ENCODE results near the gene FARSB.

FARSB gene

DNA sequence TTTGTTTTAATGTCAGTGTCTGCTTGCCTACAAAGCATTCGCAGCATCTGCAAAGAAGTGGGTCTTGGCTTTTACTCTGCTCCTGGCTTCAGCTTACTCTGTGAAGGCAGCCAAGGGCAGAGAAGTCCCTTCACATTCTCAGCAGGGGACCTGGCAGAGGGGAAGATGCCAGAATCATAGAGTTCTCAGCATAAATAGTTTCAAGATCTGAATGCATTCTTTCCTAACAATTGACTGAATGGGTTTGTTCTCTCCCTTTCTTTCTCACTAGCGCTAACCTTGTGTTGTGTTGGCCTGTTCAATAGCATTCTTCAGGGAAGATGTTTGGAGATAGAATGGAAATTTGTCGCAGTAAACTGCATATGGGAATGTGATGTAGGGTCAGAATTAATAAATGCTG, 106.9 kb downstream of the FARSB start:
- DNase-seq (ENCODE audit: low read depth): no peak

DNA sequence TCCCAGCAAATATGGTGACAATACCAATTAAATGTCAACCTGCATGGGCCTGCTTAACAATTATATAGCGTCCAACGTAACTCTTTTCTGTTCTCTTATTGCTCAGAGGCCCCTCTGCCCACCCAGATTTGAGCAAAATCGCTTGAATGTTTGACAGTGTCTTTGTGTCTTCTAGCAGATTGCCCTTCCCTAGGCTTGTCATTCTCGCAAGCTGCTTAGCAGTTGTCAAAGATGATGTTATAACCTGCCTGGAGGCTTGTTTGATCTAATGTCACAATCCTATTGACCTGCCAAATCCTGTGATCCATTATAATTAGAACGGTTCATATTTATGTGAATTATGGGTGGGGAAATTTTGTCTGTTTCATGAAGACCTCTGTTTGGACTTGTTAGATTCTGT, 108.8 kb downstream of the FARSB start:
- no peak for DNase-seq (ENCODE audit: low read depth)

DNA sequence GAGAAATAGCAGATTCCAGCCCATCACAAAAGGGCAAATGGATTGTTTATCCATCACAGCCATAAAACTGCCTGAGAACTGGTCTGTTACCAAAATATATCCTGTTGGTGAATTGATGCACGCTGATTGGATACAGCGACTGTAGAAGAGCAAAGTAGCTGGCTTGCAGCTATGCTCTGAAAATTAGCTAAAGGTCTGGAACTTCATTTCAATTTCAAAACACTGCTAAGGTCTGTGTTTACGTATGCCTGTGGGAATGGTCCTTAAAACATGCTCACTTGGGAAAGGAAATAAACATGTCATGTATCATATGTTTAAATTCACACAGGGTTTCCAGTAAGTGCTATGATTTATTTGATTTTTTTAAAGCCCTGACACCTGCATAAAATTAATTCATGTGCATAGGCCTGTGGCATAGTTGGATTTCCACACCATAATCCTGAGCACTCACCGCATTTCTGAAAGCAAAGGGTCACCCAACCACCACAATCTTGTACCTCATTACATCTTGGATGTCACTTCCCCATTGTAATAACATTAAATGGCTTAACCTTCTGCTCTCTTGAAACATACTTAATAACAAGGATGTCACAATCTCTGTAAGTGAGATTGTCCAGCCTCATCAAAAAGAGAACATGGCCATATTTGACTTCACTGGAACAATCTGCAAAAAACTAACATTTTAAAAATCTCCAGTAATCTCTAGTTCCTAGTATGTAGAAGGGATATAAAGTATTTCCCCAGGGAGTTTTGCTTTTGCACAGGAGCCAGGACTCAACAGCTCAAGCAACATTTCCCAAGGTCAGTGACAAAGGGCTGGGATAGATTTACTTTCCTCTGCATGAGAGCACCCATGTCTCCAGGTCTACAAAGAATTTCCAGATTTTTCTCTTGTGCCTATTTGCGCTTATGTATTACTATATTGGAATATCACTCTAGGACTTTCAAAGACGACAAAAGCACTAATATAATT, 109.8 kb downstream of the FARSB start:
- DNase-seq (ENCODE audit: low read depth): no peak

DNA sequence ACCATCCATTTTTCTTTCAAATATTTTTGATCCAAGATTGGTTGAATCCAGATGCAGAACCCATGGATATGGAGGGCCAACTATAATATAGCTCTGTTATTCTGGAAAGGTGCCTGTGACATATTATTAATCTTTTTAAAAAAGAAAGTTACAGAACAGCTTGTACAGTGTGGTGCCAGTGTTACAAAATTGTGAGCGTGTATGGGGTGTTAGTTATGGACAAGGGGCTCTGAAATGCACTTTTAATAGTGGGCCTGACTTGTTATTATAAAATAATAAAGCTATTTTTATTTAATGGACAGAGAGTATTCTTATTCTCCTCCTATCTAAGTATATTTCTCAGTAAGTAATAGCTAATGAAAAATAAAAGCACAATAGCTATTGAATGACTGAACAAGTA, 111.2 kb downstream of the FARSB start:
- DNase-seq (ENCODE audit: low read depth): no peak

DNA sequence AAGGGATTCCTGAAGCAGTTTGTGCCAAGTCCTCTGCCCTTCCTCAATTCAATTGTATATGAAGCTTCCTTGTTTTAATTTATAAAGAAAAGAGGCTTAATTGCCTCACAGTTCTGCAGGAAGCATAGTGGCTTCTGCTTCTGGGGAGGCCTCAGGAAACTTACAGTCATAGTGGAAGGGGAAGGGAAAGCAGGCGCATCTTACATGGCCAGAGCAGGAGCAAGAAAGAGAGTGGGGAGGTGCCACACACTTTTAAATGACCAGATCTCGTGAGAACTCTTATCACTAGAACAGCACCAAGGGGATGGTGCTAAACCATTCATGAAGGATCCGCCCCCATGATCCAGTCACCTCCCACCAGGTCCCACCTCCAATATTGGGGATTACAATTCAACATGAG, 117.4 kb downstream of the FARSB start:
- no peak for DNase-seq (ENCODE audit: low read depth)

DNA sequence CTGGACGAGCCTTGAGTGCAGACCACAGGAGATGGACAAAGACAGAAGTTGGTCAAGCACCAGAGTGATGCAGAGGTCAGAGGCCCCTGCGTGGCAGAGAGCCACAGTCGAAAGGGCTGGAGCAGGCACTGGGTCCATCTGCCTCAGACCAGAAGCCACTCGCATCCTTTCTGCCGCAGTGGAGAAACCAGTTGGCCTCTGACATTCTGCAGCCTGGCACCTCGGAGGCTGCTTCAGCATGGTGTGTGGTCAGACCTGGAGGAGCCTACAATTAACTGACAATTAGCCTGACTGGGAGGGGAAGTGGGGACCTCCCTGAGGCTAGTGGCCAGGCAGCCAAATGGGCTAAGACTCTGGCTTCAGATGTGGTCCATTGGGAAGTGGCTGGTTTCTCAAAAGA, 120.4 kb downstream of the FARSB start:
- DNase-seq (ENCODE audit: low read depth): no peak

DNA sequence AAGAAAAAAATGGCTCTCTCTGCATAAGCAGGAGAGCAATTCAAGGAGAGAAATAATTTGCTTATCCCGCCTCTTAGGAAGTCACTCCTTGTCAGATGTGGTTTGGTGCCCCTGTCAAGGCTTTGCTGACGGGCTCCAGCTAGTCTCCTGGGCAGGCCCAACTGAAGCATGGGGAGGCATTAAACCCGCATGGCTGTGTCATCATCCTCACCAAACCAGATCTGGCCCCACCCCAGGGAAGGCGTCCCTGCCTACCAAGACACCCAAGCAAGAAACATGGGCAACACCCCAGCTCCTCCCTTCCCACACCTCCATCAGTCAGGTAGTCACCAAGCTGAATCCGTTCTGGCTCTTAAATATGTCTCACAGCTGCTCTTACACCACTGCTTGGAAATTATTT, 123.6 kb downstream of the FARSB start:
- DNase-seq (ENCODE audit: low read depth): no peak

DNA sequence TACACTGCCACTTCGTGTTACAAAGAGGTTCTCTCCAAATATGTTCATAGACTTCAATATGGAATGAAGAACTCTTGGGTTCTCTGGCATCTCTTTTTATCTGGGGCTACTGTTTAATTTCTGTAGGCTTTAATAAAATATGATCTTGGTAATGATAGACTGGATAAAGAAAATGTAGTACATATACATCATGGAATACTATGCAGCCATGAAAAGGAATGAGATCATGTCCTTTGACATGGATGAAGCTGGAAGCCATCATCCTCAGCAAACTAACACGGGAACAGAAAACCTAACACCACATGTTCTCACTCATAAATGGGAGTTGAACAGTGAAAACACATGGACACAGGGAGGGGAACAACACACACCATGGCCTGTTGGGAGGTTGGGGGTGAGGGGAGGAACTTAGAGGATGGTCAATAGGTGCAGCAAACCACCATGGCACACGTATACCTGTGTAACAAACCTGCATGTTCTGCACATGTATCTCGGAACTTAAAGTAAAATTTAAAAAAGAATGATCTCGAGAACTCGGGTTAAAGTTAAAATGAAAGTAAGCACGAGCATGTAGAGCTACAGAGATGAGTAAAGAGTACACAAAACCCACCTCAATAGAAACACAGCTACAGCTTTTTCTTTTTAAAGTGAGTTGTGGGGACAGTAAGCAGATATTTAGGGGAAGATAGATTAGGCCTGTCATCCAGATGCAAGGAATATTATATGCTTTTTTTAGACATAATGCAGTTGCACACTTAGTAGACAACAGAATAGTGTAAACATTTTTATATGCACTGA, 129.2 kb downstream of the FARSB start:
- no peak for DNase-seq (ENCODE audit: low read depth)

DNA sequence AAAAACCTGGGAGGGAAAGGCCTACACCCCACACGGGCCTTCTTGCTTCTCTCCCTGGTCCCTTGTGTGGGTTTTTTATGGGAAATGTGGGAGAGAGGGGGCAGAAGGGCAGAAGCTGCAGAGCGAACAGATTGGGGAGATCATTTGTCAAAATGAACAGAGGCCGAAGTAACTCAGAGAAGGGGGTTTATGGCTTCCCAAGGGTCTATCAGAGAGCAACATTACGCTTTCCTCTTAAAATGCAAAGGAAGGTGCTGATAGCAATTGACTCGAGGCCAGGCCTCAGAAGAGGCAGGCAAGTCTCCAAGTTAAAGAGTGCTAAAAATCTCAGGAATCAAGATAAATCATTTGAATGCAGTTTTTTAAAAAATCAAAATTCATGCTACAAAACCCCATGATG, 130.1 kb downstream of the FARSB start:
- DNase-seq (ENCODE audit: low read depth): no peak

DNA sequence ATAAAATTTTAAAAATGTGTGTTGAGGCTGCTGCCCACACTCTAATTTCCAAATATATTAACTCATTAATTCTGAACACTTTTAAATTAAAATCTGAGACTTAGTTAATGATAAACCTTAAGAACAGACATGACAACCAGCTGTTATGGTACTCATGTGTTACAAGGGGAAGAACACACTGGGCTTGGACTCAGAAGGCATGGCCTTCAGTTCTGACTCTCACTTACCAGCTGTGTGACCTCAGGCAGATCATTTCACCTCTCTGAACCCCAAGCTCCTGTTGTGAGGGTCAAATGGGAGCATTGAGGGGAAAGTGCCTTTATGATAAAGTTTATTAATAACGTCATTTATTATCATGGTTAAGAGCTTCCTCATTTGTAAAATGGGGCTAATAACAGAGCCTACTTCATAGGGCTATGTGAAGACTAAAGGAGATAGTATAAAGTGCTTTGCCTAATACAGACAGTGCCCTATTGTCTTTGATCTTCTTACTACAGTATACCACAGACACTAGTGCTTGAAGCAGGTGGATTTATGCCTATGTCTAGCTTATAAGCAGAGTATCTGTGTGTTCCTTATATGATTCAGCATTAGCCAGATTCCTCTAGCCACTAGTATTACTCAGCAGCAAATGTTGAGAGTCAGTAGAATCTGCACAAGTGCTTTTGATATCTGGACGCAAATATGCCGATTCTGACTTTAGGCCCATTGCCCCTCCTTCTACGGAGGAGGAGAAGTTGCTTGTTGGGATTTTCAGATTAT, 131.9 kb downstream of the FARSB start:
- no peak for DNase-seq (ENCODE audit: low read depth)

DNA sequence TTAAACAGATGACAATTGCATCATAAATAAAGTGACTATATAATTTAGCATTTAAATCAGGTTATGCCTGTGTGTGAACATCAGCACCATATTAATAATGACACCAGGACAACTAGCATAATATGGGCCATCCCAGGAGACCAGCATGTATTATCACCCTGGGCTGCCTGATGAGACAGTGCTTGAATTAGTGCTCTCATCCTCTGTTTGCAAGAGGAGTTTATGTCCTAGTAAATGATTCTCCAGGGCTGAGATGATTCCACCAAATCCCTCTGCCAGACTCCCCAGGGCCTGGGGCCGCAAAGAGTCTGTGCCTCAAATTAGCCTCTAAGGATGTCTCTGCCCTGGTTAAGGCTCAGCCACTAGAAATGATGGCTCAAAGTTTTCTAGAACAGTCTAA, 133.8 kb downstream of the FARSB start:
- DNase-seq (ENCODE audit: low read depth): no peak

DNA sequence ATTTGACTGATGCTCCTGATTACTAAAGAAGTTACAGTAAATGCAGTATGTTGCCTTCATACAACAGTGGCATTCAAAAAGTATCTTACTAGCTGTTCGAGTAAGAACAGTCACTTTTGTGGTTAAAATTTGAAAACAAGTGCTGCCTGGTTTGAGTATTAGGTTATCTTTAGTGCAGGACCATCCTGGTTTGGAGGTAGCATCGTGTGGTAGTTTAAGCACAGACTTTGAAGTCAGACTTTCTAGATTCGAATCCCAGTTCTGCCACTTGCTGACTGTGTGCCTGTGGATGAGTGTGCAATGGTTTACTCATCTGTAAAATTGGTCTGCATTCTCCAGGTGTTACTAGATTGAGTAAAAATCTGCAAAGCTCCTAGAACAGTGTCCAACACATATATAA, 134.8 kb downstream of the FARSB start:
- DNase-seq (ENCODE audit: low read depth): no peak
